Naive B cell (primary cell): ENCODE results near the gene EIF2B2. TPM values are rescaled to one million over a fixed set of nuclear protein-coding genes. Genes with fewer than 3 reads are reported as not detected.

ENCODE experiments used
- ATAC-seq, 2 donors: fragments of 150-1000 bp; cut with Tn5 transposase; 2 replicates each; pipeline ENCODE4 v1.10.0; 2021; ENCODE audit warnings: low read depth in 2 of 2, mild to moderate bottlenecking in 2 of 2, moderate library complexity in 2 of 2
- DNase-seq: peaks from one replicate; pipeline ENCODE4 v3.0.0; 2022
- H3K27ac Mint-ChIP-seq, 6 donors: one replicate each; pipeline ENCODE4 v1.8.0; 2020 to 2022; ENCODE audit warnings: mild to moderate bottlenecking in 6 of 6, mixed read lengths in 6 of 6, moderate library complexity in 5 of 6, inconsistent platforms in 2 of 6
- H3K27me3 Mint-ChIP-seq, 3 donors: one replicate each; pipeline ENCODE4 v1.8.0; 2021 to 2022; ENCODE audit warnings: mixed read lengths in 3 of 3, mild to moderate bottlenecking in 1 of 3
- H3K36me3 Mint-ChIP-seq, 2 donors: one replicate each; pipeline ENCODE4 v1.8.0; 2020 to 2022; ENCODE audit warnings: mixed read lengths in 2 of 2, inconsistent platforms in 1 of 2, mild to moderate bottlenecking in 1 of 2
- H3K4me1 Mint-ChIP-seq, 3 donors: one replicate each; pipeline ENCODE4 v1.8.0; 2020 to 2022; ENCODE audit warnings: mixed read lengths in 3 of 3, inconsistent platforms in 1 of 3, mild to moderate bottlenecking in 1 of 3, moderate library complexity in 1 of 3
- H3K4me3 Mint-ChIP-seq, 8 donors: one replicate each; pipeline ENCODE4 v1.8.0; 2020 to 2022; ENCODE audit warnings: mild to moderate bottlenecking in 8 of 8, mixed read lengths in 8 of 8, moderate library complexity in 8 of 8, inconsistent platforms in 2 of 8
- H3K9me3 Mint-ChIP-seq, 7 donors: one replicate each; pipeline ENCODE4 v1.8.0; 2020 to 2022; ENCODE audit warnings: mixed read lengths in 7 of 7, mild to moderate bottlenecking in 5 of 7, inconsistent platforms in 2 of 7, moderate library complexity in 1 of 7
- polyA plus RNA-seq, 6 donors: library from polyadenylated mRNA; unstranded; fragments of 300-500 nt; fragmentation: Illumina TruSeq; gene quantifications; one replicate each; pipeline ENCODE4 v1.2.3, GENCODE V29; 2021; ENCODE audit warnings: low read depth in 6 of 6

EIF2B2 gene
- polyA plus RNA-seq, 6 donors from 2014 or later = 19.7 to 31.8 (median 26.2) TPM

DNA sequence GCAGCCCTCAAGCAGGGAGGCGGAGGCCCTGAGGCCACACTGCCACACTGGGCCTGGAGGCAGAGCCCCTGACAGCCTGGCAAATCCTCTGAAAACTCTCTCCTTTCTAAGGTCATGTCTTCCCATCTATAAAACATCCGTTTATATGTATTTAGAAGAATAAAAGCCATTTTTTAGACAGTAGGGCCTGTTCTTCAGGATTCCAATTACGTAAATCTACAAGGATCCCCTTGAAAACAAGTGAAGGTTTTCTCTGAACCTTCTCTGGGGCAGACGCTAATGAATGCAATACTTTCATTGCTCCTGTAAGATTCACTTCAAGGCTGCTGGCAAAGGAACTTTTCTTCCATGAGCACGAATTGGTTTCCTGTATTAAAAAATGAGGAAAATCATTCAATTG is 12.8 kb downstream of the EIF2B2 start:
- Mint-ChIP-seq H3K4me1 (no peaks in the 10 kb centered on the region), H3K36me3 (peaks cover 22 to 29% of the 10 kb centered on the region in 2 donors), H3K9me3 (no peaks in the 10 kb centered on the region), H3K27me3 (no peaks in the 10 kb centered on the region), H3K4me3 (no peak overlapping the region), H3K27ac (peak overlapping the region in 1 of 6 donors; percentile 26)
- ATAC-seq = no peak
- no peak for DNase-seq

DNA sequence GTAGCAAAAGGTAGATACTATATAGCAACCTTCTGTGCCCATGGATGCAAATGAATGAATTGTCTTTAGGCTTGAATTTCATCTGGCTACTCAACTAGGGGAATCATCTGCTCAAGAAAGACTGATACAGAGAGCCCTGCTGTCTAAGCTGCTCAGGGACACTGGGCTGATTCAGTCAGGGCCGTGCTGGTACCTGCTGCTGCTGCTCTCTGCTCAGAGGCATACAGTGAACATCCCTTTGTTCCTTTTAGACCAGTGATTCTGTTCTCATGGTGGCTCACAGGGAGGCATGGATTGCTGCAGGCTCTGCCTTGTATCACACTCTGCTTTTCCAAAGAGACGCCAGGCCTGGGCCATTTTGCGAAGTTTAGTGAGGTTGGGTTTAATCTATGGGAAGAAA is 14.1 kb downstream of the EIF2B2 start:
- Mint-ChIP-seq H3K9me3 (no peaks in the 10 kb centered on the region), H3K36me3 (peaks cover 22 to 30% of the 10 kb centered on the region in 2 donors), H3K27me3 (no peaks in the 10 kb centered on the region), H3K4me3 (peak overlapping the region in 1 of 8 donors; percentile 63), H3K27ac (peak overlapping the region in 1 of 6 donors; percentile 89), H3K4me1 (no peaks in the 10 kb centered on the region)
- ATAC-seq (no peak), DNase-seq (no peak)

DNA sequence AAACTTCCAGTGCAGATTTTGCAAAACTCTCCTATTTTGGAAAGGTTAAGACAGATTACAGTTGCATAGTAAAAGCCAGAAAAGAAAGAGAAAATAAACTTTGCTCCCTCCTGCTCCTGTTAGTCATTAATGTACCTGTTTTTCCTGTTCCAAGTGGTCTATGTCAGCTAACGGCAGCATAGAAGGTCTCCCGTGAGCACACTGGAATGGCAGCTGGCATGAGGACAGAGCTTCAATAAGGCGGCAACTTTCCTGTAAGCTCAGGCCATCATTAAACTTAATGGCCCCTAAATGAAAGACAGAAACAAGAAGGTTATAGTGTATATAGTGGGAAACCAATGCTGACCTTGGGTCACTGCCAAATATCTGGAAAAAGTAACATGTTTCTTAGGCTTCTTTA is 16.0 kb downstream of the EIF2B2 start:
- Mint-ChIP-seq H3K4me3 (no peak overlapping the region), H3K9me3 (no peaks in the 10 kb centered on the region), H3K4me1 (no peaks in the 10 kb centered on the region), H3K36me3 (peaks cover 22 to 28% of the 10 kb centered on the region in 2 donors), H3K27ac (no peak overlapping the region), H3K27me3 (no peaks in the 10 kb centered on the region)
- ATAC-seq = no peak
- DNase-seq = no peak

DNA sequence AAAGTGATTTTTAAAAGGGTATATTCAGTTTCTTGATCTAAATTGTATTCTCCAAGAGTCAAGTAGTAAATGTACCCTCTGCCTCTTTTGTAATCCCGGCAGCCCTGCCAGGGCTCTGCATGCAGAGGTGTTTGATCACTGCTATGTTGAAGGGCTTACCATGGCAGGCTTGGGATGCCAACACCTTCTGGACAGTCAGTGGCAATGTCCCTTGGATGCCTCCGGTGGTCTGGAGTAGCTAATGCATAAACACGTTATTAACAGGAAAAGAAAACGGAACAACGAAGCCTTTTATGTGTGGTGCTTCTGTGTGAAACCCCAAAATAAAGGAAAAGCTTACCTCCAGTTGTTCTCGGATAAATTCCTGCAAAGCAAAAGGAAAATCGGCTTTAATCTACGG is 19.9 kb downstream of the EIF2B2 start:
- DNase-seq = no peak
- H3K36me3 Mint-ChIP-seq = peaks cover 11 to 14% of the 10 kb centered on the region in 2 donors
- H3K27me3 Mint-ChIP-seq = no peaks in the 10 kb centered on the region
- no peak overlapping the region for H3K27ac Mint-ChIP-seq
- H3K4me1 Mint-ChIP-seq = no peaks in the 10 kb centered on the region
- H3K4me3 Mint-ChIP-seq = no peak overlapping the region
- no peaks in the 10 kb centered on the region for H3K9me3 Mint-ChIP-seq
- no peak for ATAC-seq

DNA sequence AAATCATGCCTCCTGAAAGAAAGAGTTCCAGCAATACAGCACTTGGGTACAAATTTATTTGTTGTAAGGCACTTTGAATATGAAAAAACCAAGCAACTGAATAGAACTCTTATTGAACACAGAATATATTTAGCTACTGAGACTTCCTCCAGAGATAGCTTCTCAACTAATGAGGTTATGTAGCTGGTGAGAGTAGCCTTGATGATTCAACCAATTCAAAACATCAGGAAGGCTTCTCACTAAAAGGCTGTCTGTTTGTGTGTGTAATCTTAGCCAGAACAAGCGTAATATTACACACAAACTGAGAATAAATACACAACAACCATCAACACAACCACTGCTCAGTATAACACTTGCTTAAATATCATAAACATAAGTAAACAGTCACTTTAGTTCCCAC is 20.4 kb downstream of the EIF2B2 start:
- Mint-ChIP-seq H3K4me1 (no peaks in the 10 kb centered on the region), H3K27me3 (no peaks in the 10 kb centered on the region), H3K4me3 (no peak overlapping the region), H3K9me3 (no peaks in the 10 kb centered on the region), H3K36me3 (peaks cover 11 to 14% of the 10 kb centered on the region in 2 donors), H3K27ac (no peak overlapping the region)
- ATAC-seq (no peak), DNase-seq (no peak)

DNA sequence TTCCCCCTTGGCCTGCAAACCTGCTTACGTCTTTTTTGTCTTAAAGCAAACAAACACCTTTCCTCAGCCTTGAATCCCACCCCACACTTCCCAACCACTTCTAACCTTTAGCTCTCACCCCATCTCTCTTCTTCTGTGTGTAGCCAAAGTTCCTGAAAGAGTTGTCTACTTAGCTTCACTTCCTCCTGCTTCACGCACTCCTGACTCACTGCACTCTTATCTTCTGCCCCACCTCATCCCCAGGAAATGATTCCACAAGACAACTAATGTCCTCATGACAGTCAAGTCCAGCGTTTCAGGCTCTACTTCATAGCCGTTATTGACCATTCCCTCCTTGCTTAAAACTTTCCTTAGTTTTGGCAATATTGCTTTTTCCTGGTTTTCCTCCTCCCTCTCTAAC is 22.4 kb downstream of the EIF2B2 start:
- Mint-ChIP-seq H3K27ac (no peak overlapping the region), H3K4me1 (no peaks in the 10 kb centered on the region), H3K27me3 (no peaks in the 10 kb centered on the region), H3K9me3 (no peaks in the 10 kb centered on the region), H3K36me3 (peaks cover 4 to 5% of the 10 kb centered on the region in 2 donors), H3K4me3 (no peak overlapping the region)
- DNase-seq = no peak
- no peak for ATAC-seq

DNA sequence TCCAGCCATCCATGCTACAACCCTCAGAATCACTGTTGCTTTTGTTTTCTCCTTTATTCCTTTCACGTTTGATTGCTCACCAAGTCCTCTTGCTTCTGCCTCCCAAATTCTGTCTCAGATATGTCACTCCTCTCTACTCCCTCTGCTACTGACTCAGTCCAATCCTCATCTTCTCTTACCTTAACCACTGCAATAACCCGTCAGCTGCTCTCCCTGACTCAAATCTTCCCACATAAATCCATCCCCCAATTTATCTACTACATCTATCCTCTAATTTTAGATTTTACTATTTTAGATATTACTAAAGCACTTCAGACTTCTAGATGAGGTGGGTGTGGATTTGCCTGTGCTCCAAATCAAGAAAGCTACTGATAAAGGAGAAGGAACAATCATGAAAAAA is 23.2 kb downstream of the EIF2B2 start:
- H3K9me3 Mint-ChIP-seq = no peaks in the 10 kb centered on the region
- no peaks in the 10 kb centered on the region for H3K27me3 Mint-ChIP-seq
- H3K36me3 Mint-ChIP-seq = peaks cover 0 to 9% of the 10 kb centered on the region in 2 donors
- no peaks in the 10 kb centered on the region for H3K4me1 Mint-ChIP-seq
- DNase-seq = no peak
- ATAC-seq = no peak
- H3K4me3 Mint-ChIP-seq = no peak overlapping the region
- H3K27ac Mint-ChIP-seq = no peak overlapping the region

DNA sequence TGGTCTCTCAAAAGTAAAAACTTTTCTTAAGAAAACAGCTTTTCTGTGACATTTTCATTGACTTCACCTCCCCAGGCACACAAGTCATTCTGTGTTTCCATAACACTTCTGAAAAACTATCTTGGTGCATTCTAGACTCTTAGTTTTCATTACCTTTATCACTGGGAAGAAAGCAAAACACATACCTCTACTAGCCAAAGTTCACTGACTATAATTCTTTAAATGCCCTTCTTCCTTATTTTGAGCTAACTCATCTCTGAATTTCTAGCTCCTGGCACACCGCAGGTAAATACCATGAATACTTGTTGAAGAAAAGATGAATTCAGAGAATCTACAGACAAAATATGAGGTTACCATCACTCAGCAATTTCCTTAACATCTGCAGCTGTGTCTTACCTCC is 27.4 kb downstream of the EIF2B2 start:
- DNase-seq = no peak
- H3K4me3 Mint-ChIP-seq = no peak overlapping the region
- H3K36me3 Mint-ChIP-seq = peaks cover 0 to 20% of the 10 kb centered on the region in 2 donors
- no peak overlapping the region for H3K27ac Mint-ChIP-seq
- no peaks in the 10 kb centered on the region for H3K27me3 Mint-ChIP-seq
- H3K4me1 Mint-ChIP-seq = no peaks in the 10 kb centered on the region
- ATAC-seq = no peak
- no peaks in the 10 kb centered on the region for H3K9me3 Mint-ChIP-seq

DNA sequence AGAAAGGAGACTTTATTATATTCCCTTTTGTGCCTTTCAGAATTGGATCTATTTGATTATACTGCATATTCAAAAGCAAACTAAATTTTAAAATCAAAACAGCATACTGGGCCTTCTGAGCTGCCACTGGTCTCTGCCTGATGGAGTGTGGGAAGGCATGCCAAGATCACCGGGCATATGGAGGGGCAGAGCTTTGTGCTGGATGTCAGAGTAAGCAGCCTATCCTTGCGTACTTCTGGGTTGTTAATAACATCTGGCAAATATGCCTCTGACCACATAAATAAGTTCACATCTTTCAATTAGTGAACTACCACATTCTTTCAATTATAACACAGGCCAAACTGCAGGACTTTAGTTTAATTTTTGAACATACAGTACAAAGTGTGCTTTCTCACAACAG is 30.2 kb downstream of the EIF2B2 start:
- DNase-seq (no peak), ATAC-seq (no peak)
- Mint-ChIP-seq H3K4me1 (no peaks in the 10 kb centered on the region), H3K36me3 (peaks cover 7 to 25% of the 10 kb centered on the region in 2 donors), H3K27ac (no peak overlapping the region), H3K4me3 (no peak overlapping the region), H3K9me3 (no peaks in the 10 kb centered on the region), H3K27me3 (no peaks in the 10 kb centered on the region)

DNA sequence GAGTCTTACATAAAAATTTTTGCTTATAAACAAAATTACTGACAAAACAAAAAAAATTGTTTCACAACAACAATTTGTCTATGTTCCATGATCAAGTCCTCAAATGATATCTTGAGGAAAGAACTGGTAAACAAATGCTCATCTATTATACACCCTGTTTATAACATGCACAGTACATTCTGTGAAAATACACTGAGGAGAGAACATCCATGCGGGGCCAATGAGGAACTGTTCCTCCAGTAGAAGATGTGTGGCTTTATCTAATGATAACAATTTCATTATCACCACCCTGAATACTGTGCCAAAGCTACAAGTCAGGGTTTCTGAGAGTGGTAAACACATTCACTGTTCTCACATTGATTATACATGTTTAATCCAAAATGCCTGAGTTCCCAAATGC is 37.8 kb downstream of the EIF2B2 start:
- Mint-ChIP-seq H3K4me3 (no peak overlapping the region), H3K27me3 (no peaks in the 10 kb centered on the region), H3K36me3 (peaks cover 10 to 13% of the 10 kb centered on the region in 2 donors), H3K9me3 (no peaks in the 10 kb centered on the region), H3K4me1 (peaks cover under 1 to 8% (median 4%) of the 10 kb centered on the region in 3 donors), H3K27ac (no peak overlapping the region)
- DNase-seq = no peak
- no peak for ATAC-seq

DNA sequence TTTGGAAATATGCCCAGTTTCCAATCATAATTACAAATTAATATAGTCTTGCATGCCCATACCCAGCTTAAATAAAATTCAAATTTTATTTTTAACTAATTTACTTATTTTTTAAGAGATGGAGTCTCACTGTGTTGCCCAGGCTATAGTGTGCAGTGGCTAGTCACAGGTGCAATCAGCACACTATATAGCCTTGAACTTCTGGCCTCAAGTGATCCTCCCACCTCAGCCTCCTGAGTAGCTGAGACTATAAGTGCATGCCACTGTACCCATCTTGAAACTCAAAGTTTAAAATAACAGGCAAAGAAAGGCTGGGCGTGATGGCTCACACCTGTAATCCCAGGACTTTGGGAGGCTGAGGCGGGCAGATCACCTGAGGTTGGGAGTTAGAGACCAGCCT is 38.2 kb downstream of the EIF2B2 start:
- Mint-ChIP-seq H3K4me3 (no peak overlapping the region), H3K9me3 (no peaks in the 10 kb centered on the region), H3K4me1 (peaks cover 4 to 13% (median 9%) of the 10 kb centered on the region in 3 donors), H3K27me3 (no peaks in the 10 kb centered on the region), H3K36me3 (peaks cover 5 to 9% of the 10 kb centered on the region in 2 donors), H3K27ac (no peak overlapping the region)
- ATAC-seq (no peak), DNase-seq (no peak)

DNA sequence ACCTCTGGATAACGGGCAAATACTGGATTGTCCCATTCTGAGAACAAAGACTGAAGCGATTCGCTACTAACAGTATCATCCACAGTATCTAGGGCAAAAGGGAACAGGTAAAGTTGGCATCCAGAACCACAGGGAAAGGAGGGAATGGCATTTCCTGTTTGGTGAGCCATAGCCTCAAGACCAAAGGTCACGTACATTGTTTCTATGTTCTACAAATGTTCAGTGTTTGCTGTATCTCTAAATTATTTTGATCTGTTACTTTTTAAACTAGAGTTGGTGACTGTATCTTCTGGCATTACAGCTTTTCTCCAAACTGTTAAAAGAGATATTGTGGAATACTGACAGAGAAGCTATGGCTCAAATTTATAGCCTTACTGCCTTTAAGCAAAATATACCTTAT is 38.9 kb downstream of the EIF2B2 start:
- no peaks in the 10 kb centered on the region for H3K27me3 Mint-ChIP-seq
- H3K9me3 Mint-ChIP-seq = no peaks in the 10 kb centered on the region
- no peak overlapping the region for H3K27ac Mint-ChIP-seq
- ATAC-seq (no peak), DNase-seq (no peak)
- H3K4me3 Mint-ChIP-seq = no peak overlapping the region
- peaks cover 4 to 13% (median 9%) of the 10 kb centered on the region in 3 donors for H3K4me1 Mint-ChIP-seq
- H3K36me3 Mint-ChIP-seq = peaks cover 4 to 7% of the 10 kb centered on the region in 2 donors

DNA sequence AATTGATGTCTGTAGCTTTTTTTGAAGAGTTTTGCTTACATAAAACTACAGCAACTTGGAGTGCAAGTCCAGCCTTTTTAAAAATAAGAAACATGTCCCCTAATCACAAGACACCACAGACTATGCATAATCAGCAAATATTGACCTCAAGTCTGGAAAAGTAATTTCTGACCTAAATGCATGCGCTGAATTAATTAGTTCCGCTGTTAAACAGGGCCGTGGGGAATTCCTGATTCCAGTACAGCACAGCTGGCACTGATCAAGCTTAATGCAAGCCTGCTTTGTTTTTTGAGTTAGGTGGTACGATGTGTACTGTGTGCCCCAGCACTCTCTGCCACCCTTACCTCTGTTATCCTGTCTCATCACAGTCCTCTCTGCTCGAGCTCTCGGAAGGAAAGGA is 39.3 kb downstream of the EIF2B2 start:
- ATAC-seq = no peak
- Mint-ChIP-seq H3K27me3 (no peaks in the 10 kb centered on the region), H3K36me3 (peaks cover 4 to 7% of the 10 kb centered on the region in 2 donors), H3K4me1 (peaks cover 4 to 13% (median 9%) of the 10 kb centered on the region in 3 donors), H3K9me3 (no peaks in the 10 kb centered on the region), H3K27ac (no peak overlapping the region), H3K4me3 (no peak overlapping the region)
- DNase-seq = no peak

DNA sequence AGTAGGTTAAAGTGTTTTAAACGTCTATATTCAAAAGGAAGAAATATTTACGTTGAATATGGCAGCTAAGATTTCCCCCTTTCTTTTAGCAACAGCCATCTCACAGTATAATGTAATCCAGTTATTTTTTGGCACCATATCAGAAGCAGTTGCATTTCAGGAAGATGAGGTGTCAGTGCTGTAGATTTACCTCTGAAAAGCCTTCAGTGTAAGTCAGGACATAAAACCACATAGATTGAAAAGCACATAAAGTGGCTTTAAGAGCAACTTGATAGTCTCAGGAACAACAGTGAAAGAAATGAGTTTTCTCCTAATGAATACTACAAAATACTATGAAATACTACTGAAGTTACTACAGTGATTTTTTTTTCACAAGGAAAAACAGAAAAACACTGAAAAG is 41.6 kb downstream of the EIF2B2 start:
- no peak for ATAC-seq
- Mint-ChIP-seq H3K9me3 (no peaks in the 10 kb centered on the region), H3K4me1 (peaks cover 9 to 13% (median 9%) of the 10 kb centered on the region in 3 donors), H3K4me3 (no peak overlapping the region), H3K27ac (no peak overlapping the region), H3K36me3 (no peaks in the 10 kb centered on the region), H3K27me3 (no peaks in the 10 kb centered on the region)
- no peak for DNase-seq

DNA sequence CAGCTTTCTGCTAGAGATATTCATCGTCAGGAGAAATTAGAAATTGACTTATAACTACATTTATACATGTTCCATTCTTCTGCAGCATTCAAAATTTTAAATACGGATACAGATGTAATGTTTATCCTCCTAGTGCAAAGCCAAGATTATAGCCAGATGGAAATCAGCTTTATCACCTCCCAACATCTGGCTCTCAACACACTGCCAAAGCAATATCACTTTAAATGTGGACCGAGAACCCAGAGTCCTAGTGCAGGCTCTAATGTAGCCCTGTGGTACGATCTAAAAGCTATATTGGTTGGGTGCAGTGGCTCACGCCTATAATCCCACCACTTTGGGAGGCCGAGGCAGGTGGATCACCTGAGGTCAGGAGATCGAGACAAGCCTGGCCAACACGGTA is 42.0 kb downstream of the EIF2B2 start:
- no peak overlapping the region for H3K27ac Mint-ChIP-seq
- H3K36me3 Mint-ChIP-seq = no peaks in the 10 kb centered on the region
- H3K9me3 Mint-ChIP-seq = no peaks in the 10 kb centered on the region
- peaks cover 9 to 13% (median 11%) of the 10 kb centered on the region in 3 donors for H3K4me1 Mint-ChIP-seq
- no peaks in the 10 kb centered on the region for H3K27me3 Mint-ChIP-seq
- ATAC-seq (no peak), DNase-seq (no peak)
- H3K4me3 Mint-ChIP-seq = no peak overlapping the region
